Fibroblast of villous mesenchyme (primary cell): ENCODE measurements around the gene GPR15LG. TPM values are rescaled to one million over a fixed set of nuclear protein-coding genes. Genes with fewer than 3 reads are reported as not detected.
"Not testable (repeated sequence)": the region's sequence is repeated elsewhere in the genome, so short reads cannot be mapped to it uniquely, and the experiment has no call there.

ENCODE experiments used
- DNase-seq: peaks from one replicate; pipeline ENCODE4 v3.0.0-alpha.2; 2010; ENCODE audit warnings: low read depth
- H3K4me3 ChIP-seq: 2 replicates; pipeline ENCODE4 v1.5.1; 2011; ENCODE audit warnings: low read depth, mild to moderate bottlenecking, low read length
- total RNA-seq: library from RNA; depleted of rRNA; stranded (reverse); fragments of >200 nt; gene quantifications from 2 replicates; pipeline ENCODE4 v1.2.3, GENCODE V29; 2012
- TF ChIP-seq, protein P1 (sequence below): IDR thresholded peaks from 2 replicates; pipeline ENCODE4 v1.5.1; 2012; ENCODE audit warnings: low read depth, mild to moderate bottlenecking, low read length; ENCODE audit not compliant: insufficient read depth

GPR15LG gene
- total RNA-seq, 1 donor: not detected

DNA sequence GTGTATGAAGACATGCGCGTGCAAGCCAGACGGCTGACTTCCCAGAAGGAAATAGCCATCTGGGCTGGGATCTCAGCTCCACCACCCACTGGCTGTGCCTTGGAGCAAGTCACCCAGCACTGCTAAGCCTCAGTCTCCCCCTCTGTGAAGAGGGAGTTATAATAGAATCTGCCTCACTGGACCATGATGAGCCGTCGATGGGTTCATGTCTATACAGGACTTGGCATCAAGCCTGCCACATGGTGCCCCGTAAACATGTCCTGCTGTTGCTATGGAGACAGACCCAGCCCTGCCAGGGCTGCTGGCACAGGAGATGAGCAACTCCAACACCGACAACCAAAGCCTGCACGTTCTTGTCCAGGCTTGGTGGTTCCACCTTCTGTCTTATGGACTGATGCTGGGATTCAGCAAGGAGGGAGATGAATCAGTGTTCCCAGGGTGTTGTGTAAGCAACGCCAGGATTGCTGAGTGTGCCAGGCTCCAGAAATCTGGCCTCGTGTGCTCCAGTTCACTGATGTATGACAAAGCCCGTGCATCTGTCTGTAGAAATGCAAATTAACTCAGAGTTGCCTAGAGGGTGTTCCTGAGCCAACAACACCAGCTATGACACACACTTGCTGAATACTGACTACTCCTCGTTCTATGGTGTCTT lies 5.6 kb downstream of the GPR15LG start:
- no peak overlapping the region for H3K4me3 ChIP-seq
- peak; percentile 3 for DNase-seq
- TF ChIP-seq, protein P1, sequence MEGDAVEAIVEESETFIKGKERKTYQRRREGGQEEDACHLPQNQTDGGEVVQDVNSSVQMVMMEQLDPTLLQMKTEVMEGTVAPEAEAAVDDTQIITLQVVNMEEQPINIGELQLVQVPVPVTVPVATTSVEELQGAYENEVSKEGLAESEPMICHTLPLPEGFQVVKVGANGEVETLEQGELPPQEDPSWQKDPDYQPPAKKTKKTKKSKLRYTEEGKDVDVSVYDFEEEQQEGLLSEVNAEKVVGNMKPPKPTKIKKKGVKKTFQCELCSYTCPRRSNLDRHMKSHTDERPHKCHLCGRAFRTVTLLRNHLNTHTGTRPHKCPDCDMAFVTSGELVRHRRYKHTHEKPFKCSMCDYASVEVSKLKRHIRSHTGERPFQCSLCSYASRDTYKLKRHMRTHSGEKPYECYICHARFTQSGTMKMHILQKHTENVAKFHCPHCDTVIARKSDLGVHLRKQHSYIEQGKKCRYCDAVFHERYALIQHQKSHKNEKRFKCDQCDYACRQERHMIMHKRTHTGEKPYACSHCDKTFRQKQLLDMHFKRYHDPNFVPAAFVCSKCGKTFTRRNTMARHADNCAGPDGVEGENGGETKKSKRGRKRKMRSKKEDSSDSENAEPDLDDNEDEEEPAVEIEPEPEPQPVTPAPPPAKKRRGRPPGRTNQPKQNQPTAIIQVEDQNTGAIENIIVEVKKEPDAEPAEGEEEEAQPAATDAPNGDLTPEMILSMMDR: no peak

DNA sequence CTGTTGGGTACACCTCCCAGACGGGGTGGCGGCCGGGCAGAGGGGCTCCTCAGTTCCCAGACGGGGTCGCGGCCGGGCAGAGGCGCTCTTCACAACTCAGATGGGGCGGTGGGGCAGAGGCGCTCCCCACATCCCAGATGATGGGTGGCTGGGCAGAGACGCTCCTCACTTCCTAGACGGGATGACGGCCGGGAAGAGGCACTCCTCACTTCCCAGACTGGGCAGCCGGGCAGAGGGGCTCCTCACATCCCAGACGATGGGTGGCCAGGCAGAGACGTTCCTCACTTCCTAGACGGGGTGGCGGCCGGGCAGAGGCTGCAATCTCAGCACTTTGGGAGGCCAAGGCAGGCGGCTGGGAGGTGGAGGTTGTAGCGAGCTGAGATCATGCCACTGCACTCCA lies 6.8 kb downstream of the GPR15LG start:
- H3K4me3 ChIP-seq: not testable (repeated sequence)

DNA sequence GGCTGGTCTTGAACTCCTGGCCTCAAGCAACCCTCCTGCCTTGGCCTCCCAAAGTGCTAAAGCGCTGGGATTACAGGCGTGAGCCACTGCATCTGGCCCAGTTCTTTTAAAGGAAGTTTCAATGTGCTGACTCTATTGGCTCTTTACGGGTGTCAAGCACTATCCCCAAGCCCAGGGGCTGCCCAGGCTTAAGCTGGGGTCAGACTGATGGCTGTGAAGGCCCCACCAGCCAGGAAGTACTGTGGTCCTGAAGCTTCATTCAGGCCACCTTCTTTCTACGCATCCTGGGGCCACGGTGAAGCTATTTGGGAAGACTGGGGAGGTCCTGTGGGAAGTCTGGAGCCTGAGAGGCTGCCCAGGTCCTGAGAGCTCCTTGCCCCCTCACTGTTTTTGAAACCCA lies 8.0 kb downstream of the GPR15LG start:
- TF ChIP-seq, protein P1: no peak
- DNase-seq: no peak
- no peak overlapping the region for H3K4me3 ChIP-seq

More for the DNA sequence above, 6.8 kb downstream of the GPR15LG start:
- DNase-seq: not testable (repeated sequence)

DNA sequence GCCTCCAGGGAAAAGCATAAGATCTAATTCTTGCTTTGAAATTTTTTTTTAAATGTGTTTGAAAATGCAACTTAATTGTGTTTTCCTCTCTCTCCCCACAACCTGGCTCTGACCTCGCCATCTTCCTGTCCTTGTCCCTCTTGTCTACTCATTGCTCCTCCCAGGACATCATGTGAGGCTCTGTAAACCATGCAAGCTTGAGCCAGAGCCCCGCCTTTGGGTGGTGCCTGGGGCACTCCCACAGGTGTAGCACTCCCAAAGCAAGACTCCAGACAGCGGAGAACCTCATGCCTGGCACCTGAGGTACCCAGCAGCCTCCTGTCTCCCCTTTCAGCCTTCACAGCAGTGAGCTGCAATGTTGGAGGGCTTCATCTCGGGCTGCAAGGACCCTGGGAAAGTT lies 10.9 kb downstream of the GPR15LG start:
- no peak for DNase-seq
- TF ChIP-seq, protein P1: no peak
- H3K4me3 ChIP-seq: no peak overlapping the region

DNA sequence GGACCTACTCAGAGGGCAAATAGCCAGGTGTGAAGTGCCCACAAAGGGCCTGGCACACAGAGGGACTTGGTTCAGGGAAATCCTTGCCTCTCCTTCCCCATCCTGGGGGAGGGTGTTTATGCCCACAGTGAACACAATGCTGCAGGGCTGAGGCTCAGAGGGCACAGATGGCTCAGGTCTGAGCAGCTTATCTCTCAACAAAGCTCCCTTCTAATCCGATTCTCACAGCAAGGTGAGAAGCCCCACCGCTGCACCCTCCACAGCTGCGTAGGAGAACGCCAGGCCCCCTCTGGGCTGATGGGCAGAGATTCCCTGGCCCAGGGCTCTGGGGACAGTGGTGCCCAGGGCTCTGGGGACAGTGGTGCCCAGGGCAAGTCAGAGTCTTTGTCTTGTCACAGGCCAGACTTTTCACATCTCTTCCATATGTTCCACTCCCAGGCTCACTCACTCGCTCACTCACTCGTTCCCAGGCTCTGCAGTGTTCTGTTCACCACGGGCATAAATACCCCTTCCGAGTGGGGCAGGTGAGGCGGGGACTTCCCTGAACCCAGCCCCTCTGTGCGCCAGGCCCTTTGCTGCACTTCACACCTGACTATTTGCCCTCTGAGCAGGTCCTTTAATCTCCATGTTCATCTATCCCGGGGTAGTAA lies 12.1 kb downstream of the GPR15LG start:
- no peak overlapping the region for H3K4me3 ChIP-seq
- DNase-seq: no peak
- TF ChIP-seq, protein P1: no peak

DNA sequence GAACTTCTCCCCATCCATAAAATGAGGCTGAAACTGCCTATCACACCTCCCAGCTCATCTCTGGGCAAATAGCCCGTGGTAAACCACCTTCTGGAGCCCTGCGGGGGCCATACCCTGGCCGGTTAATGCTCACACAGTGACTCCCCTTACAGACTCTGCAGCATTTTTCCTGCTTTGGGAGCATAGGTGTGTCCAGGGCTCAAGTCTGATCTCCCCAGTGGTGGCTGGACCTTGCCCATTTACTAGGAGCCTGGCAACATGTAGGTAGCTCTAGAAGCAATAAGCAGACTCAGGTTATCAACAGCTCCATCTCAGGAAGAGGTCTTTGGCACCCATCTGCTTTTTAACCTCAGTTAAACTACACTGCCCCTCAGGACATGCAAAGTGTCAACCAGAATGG lies 15.2 kb downstream of the GPR15LG start:
- H3K4me3 ChIP-seq: no peak overlapping the region
- DNase-seq: no peak
- TF ChIP-seq, protein P1: no peak

DNA sequence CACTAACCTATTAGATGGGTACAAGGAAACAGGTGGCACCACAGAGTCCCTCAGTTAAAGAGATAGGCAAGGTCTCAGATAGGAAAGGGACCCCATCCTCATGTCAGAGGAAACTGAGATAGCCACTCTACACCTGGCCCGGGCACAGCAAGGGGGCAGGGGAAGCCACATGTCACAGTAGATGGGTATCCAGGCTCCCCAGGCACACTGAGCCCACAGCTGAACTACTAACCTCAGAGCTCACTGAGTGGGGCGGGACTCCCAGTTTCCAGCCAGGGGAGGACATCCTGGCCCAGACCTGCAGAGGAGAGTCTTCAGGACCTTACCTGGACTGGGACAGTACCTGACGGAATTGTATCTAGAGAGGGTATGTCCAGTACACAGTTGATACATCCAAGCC lies 17.0 kb downstream of the GPR15LG start:
- H3K4me3 ChIP-seq: no peak overlapping the region
- TF ChIP-seq, protein P1: no peak

More for the DNA sequence above, 17.0 kb downstream of the GPR15LG start:
- DNase-seq: no peak
